ENCODE measurements around the gene SERINC5.
"Not testable (repeated sequence)": the region's sequence is repeated elsewhere in the genome, so short reads cannot be mapped to it uniquely, and the experiment has no call there.

The SERINC5 gene

GRCh38 chr5:80195837-80196400 is 59.9 kb downstream of the SERINC5 start:
- DNase-seq (ENCODE audit: low read depth), result no peak

GRCh38 chr5:80194468-80194867 is 61.4 kb downstream of the SERINC5 start:
- no peak for DNase-seq (ENCODE audit: low read depth)

GRCh38 chr5:80193401-80193800 is 62.4 kb downstream of the SERINC5 start:
- DNase-seq (ENCODE audit: low read depth), result no peak

- no peak for DNase-seq (ENCODE audit: low read depth)
Measured at GRCh38 chr5:80192507-80193241, 63.2 kb downstream of the SERINC5 start.

- DNase-seq (ENCODE audit: low read depth), result no peak
Measured at GRCh38 chr5:80191991-80192398, 63.9 kb downstream of the SERINC5 start.

GRCh38 chr5:80191397-80191796 is 64.5 kb downstream of the SERINC5 start:
- no peak for DNase-seq (ENCODE audit: low read depth)

GRCh38 chr5:80190960-80191359 is 64.9 kb downstream of the SERINC5 start:
- no peak for DNase-seq (ENCODE audit: low read depth)

- DNase-seq (ENCODE audit: low read depth), result no peak
Measured at GRCh38 chr5:80189701-80190100, 66.1 kb downstream of the SERINC5 start.

GRCh38 chr5:80189201-80189600 is 66.6 kb downstream of the SERINC5 start:
- DNase-seq (ENCODE audit: low read depth), result no peak

GRCh38 chr5:80187421-80188090 is 68.3 kb downstream of the SERINC5 start:
- DNase-seq (ENCODE audit: low read depth), result no peak

GRCh38 chr5:80185535-80185934 is 70.3 kb downstream of the SERINC5 start:
- not testable (repeated sequence) for DNase-seq (ENCODE audit: low read depth)

GRCh38 chr5:80185095-80185494 is 70.8 kb downstream of the SERINC5 start:
- no peak for DNase-seq (ENCODE audit: low read depth)

- DNase-seq (ENCODE audit: low read depth), result no peak
Measured at GRCh38 chr5:80184235-80185023, 71.4 kb downstream of the SERINC5 start.

GRCh38 chr5:80183728-80184234 is 72.1 kb downstream of the SERINC5 start:
- not testable (repeated sequence) for DNase-seq (ENCODE audit: low read depth)

- no peak for DNase-seq (ENCODE audit: low read depth)
Measured at GRCh38 chr5:80182809-80183580, 72.9 kb downstream of the SERINC5 start.

- no peak for DNase-seq (ENCODE audit: low read depth)
Measured at GRCh38 chr5:80181618-80182211, 74.1 kb downstream of the SERINC5 start.

GRCh38 chr5:80177236-80177635 is 78.6 kb downstream of the SERINC5 start:
- DNase-seq (ENCODE audit: low read depth), result no peak

- no peak for DNase-seq (ENCODE audit: low read depth)
Measured at GRCh38 chr5:80175337-80175736, 80.5 kb downstream of the SERINC5 start.

- DNase-seq (ENCODE audit: low read depth), result no peak
Measured at GRCh38 chr5:80174790-80175189, 81.1 kb downstream of the SERINC5 start.

GRCh38 chr5:80172067-80172695 is 83.7 kb downstream of the SERINC5 start:
- DNase-seq (ENCODE audit: low read depth), result peak; percentile 84

GRCh38 chr5:80170117-80170535 is 85.7 kb downstream of the SERINC5 start:
- no peak for DNase-seq (ENCODE audit: low read depth)

Measured in stromal cell of bone marrow (primary cell).